GM21515 (cell line): Measurements from ENCODE around the gene IP6K3.

Experiments used
- ATAC-seq: cut with Tn5 transposase; IDR thresholded peaks from one replicate; pipeline ENCODE4 v1.9.1; 2021; ENCODE audit not compliant: unreplicated experiment

IP6K3 gene

DNA sequence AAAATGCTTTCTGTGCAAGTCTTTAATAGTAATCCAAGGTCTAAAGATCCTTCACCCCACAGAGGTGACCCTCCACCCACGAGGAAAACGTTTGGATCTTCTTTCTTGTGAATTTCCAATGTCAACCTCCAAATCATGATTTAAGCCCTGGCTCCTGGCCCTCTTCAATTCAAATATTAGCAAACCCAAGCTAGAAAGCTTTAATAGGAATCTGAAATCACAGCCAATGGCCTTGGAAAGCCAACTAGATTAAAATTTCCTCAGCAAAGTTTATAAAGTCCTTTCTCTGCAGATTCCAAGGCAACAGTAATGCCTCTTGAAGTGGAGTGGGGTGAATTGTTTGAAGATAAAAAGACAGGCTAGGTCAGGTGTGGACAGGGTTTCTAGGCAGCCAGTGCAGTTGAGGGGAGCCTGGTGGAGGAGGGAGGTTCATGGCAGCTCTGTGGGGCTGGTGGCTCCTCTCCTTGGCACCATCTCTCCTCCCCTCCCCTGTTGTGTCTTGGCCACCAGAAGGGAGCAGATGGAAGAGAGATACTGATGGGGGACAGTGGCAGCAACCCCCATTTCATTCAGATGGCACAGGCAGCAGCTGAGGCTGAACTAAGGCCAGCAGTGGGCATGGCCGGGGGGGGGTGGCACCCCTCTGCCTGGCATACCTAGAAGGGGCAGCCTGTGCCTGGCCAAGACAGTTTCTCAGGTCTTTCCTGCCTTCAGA is 23.2 kb downstream of the IP6K3 start:
- no peak for ATAC-seq

DNA sequence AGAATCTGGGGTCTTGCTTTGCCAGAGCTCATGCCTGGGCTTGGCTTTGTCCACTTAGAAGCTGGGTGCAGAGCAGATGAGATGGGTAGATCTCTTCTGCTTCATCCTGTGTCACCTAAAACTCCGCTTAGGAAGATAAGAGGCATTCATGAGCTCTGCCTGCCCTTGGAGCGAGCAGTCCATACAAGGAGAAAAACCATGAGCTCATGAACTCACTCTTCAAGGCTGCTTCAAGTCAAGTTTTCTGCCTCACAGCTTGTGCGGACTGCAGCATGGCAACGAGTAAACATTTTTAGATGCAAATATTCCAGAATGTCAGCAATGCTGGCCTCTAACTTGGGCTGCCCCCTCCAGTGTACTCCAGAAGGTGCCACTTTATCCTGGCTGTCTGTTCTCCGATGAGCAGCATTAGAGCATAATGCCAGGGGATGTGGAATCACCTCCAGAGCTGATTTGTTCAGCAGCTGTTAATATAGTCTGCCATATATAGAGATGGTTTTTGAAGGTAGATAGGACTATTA is 24.5 kb downstream of the IP6K3 start:
- no peak for ATAC-seq

DNA sequence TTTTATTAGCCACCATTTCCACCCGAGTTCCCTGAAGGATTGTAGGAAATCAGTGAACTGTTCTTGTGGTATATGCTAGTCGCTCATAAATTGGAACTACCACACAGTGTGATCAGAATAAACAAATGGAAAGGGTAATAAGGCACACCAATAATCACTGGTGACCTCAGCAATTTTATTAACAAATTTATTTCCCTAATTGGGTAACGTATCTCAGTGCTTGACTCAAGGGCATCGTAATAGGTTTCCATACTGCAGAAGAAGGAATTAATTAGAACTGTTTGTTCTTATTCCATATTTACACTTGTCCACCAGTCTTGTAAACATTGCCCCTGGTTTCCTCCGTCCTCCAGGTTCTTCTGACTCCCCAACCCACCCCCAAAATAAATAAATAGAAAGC is 25.2 kb downstream of the IP6K3 start:
- no peak for ATAC-seq

DNA sequence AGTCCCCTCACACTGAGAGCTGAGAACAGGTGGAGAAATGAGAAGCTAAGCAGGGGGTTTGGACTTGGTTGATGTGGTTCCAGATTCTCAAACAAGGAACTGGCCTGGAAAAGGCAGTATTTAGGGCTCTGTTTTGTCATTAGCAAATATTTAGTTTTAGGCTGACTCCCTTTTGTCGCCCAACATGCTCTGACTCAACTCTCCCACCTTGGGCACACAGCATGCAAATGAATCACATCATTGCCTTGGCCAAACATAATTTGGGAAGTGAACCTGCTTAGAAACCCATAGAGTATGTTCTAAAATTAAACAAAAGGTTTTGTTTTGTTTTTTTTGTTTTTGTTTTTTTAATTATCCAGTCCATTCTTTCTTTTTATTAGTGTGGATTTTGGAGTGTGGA is 25.7 kb downstream of the IP6K3 start:
- no peak for ATAC-seq

DNA sequence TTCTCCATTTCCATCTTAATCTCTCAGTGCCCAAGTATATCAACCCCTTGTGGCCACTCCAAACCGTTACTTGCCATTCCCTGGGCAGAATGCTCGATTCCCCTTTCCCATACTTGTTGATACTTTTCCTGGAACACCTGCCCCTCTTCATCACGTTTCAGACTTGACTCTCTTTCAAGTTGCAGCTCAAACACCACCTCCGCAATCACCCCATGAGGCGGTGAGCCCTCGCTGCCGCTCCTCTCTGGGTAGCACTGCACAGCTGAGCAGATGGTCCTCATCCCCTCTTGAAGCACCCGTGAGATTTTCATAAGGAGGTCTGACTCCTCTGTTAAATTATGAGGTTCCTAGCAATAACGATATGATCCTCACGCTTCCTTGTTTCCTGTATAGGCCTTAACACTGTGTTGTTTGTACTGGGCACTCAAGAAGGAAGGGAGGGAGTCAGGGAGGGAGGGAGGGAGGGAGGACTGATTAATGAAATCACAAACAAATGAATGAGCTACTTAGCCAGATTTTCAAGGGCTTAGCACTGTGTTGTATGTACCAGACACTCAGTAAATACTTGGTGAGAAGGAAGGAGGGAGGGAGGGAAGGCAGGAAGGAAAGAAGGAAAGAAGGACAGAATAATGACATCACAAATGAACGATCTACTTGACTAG is 27.2 kb downstream of the IP6K3 start:
- ATAC-seq, result no peak

DNA sequence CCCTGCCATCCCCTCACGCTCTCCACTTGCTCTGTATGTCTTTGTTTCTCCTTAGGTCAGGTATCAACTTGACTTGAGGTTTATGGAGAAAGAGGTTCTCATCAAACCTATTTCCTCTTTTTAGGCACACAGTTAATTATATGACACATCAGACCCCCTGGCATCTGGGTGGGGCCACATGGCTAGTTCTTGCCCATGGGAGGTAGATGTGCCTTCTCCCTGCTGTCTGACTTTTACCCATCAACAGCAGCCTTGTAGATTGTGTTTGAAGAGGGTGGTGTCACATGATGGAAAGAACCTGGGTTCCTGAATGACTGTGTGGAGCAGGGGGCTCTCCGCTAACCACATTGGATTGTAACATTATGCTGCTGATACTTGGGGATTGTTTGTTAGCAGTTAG is 28.0 kb downstream of the IP6K3 start:
- no peak for ATAC-seq

DNA sequence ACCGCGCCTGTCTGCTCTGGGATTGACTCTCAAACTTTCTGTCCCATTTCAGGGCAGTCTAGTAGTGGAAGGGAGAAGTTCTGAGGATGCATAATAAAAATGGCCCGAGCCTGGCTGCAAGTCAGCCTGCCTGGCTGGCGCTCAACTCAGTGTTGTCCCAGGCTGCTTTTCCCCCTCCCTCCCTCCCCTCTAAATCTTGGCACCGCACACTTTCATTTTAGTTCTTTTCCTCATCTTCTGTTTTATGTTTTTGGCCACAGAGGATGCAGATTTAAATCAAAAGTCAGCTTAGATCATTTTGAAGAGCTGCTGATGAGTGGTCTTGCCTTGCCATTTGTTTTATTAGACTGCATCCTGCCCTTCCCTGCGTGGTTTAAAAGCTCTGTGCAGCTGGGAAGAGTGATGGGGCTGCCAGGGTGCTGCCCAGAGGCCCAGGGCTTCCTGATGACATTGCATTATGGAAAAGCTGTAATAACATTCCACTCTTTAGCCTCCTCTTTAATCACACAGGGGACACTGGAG is 28.7 kb downstream of the IP6K3 start:
- ATAC-seq, result no peak

DNA sequence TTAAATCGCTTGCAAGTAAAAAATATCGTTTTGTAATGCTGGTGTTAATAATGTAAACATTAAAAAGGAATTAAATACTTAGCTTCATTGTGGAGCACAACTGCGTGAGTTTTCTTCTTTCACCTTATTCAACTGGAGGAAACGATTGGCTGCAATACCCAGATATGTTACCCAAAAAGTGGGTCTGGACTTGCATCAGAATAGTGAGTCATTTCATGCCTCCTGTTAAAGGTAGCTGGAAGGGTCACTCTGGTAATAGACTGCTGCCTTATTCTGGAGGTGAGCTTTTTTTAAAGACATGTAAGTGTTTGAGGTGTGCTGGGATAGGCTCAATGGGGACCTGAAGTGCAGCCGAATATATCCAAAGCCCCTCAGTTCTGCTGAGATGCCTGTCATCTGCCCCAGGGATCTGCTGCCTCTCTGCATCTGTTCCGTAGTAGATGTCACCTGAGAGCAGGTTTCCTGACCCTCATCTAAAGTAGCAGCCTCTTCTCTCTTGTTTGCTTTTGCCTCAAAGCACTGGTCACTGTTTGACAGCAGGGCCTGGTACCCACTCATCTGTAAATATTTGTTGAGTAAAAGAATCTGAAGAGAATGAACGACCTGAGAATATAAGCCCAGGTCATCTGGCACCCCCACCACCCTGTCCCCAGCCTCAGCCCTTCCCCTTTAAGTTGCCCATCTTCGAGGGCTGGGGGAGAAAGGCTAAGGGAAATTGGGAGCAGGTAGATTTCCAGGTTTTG is 29.6 kb downstream of the IP6K3 start:
- ATAC-seq, result no peak

DNA sequence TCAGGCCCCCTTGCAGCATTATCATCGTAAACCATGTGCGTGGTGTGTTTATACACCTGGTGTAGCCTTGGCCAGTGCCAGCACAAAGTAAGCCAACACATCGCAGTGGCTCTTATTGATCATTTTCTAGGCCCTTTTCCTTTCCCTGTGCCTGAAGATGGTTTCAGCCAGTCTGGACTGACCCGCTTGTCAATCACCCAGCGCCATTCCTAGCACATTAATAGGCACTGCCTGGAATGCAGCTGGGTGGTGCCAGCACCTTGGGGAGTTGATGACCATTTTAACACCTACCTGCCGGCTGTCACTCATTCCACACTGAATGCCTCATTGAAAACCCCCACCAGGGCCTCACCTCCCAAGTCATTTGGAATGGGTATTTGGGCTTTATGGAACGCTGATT is 30.3 kb downstream of the IP6K3 start:
- no peak for ATAC-seq

DNA sequence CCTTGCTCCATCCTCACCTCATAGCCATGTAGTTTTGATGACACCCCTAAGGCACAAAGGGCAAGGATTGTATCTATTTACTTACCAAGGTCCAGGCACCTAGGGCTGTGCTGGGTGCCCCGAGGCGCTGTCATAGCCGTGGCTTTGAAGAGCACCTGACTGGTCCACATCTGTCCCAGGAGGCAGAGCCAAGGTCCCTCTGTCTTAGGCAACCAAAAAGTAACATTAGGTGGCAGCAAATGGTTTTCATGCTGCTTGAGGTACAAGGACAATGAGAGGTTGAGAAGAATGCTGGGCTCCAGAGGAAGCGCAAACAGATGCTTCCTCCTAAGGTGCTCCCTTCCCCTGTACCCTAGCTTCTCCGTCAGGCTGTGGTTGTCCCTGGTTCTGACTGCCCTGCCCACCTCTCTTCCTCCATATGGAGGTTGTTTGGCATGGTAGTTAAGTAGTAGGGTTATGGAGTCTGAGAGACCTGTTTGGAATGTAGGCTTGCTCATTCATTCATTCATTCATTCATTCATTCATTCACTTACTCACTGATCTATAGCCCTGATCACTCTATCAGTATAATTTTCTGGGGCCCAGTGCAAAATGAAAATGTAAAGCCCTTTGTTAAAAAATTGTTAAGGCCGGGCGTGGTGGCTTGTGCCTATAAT is 32.2 kb downstream of the IP6K3 start:
- ATAC-seq, result no peak

DNA sequence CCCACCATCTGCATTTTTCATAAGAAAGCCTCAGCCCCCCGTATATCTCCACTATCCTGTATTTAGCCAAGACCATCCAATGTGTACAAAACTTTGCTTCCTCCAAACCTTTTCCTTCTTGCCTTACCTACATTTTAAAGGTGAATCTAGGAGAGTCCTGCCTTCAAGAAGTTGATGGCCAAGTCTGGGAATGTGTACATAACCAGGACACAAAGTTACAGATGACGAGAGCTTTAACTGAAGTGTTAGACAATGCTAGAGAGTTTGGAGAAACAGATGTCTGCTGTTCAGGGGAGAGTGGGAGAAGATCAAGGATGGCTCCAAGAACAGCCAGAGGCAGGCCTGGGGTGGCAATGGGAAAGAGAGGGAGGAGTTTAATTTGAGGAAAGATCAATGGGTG is 32.9 kb downstream of the IP6K3 start:
- ATAC-seq, result no peak

DNA sequence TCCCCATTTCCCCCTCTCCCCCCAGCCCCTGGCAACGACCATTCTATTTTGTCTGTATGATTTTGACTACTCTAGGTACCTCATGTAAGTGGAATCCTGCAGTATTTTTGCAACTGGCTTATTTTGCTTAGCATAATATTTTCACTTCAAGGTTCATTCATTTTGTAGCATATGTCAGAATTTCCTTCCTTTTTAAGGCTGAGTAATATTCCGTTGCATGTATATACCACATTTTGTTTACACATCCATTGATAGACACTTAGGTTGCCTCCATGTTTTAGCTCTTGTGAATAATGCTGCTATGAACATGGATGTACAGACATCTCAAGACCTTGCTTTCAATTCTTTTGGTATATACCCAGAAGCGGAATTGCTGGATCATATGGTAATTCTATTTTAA is 33.8 kb downstream of the IP6K3 start:
- no peak for ATAC-seq

DNA sequence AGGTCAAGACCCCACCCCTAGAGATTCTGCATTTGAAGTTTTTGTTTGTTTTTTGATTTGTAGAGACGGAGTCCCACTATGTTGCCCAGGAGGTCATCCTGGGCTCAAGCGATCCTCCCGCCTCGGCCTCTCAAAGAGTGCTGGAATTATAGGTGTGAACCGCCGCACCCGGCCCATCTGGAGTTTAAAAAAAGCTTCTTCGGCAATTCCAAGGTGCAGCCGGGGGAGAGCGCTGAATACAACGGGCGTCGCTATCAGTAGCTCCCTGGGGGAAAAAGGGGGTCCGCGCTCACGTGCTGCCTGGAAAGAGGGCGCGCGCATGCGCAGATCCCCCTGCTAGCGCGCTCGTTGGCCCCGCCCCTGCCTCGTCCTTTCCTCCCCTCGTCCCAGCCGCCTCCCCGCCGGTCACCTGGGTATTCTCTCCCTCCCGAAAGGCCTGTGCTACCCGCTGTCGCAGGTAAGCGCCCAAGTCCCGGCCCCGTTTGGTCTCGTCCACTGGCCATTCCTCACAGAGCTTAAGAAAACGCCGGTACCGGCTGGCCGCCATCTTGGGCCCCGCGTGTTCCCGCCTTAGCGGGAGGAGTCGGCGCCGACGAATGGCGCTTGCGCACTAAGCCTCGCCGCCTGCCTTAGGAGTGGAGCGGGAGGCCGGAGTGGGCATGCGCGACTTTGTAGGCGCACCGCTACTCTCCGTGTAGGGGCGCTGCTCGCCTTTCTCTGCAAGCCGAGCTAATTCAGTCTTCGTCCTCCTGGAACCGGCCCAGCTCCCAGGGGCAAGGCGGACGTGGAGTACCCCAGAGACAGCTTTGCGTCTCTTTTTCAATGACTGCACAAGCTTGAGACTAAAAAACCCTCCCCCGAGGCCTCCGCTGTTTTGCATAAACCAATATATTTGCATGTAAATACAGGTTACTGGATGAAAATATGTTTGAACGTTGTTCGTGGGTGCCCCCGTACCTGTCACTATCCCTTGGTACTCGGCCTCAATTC is 35.3 kb downstream of the IP6K3 start, which contains the start of gene UQCC2:
Gene UQCC2, minus strand, starts transcription at position 561 of the 990 bp plus-strand sequence. Its CDS starts 14 bp downstream, at position 547.
- ATAC-seq, result peak; percentile 83

DNA sequence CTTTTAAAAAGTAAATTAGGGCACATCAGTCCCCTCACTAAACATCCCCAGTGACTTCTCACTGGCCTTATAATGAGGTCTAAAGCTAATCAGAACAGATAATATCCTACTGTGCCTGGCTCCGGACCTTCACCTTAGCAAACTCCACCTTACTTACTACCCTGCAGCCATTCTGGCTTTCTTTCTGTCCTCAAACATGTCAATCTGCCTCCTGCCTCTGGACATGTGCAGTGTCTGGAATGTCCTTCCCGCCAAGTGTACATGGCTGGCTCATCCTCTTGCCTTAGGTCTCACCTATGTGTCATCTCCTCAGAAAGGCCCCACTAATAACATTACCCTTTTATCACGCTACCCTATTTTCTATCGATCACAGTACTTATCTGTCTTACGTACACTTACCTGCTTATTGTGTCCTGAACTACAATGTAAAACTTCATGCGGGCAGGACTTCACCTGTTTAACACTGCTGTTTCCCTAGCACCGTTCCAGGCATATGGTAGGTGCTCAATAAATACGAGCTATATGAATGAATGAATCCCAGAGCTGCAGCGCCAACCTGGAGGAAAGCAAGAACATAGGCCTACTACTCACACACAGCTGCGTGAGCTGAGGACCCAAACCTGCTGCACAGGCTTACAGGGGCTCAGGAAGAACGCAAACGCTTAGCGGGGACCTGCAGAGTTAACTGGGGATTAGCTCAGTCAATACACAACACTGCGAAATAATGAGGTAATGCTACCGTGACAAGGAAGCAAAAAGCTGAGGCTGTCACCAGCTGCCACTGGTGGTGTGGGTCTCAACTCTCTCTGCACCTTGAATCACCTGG is 36.2 kb downstream of the IP6K3 start:
- no peak for ATAC-seq

DNA sequence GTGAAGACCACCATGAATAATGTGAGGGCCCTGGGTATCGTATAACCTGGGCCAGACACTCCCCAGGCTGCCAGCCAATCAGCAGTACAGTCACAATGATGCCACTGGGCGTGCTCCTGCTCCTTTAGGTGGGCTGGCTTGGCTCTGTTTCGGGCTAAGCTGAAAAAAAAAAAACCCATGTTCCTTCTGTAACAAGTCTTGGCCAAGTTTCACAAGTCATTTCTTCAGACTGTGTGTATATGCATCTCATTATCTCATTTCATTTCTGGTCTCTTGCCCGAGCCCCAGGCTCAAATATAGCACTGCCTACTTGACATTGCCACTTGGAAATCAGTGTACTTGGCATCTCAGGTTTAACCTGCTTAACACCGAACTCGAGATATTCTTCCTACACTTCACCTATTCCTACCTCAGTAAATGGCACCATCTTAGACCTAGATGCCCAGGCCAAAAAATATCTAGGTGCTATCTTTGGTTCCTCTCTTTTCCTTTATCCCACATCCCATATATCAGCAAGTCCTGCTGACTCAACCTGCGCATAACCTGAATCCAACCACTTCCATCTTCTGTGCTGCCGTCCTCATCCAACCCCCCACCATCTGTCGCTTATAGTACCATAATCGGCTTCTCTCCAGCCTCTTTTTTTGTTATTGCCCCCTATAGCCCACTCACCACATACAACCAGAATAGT is 37.0 kb downstream of the IP6K3 start:
- ATAC-seq, result no peak

DNA sequence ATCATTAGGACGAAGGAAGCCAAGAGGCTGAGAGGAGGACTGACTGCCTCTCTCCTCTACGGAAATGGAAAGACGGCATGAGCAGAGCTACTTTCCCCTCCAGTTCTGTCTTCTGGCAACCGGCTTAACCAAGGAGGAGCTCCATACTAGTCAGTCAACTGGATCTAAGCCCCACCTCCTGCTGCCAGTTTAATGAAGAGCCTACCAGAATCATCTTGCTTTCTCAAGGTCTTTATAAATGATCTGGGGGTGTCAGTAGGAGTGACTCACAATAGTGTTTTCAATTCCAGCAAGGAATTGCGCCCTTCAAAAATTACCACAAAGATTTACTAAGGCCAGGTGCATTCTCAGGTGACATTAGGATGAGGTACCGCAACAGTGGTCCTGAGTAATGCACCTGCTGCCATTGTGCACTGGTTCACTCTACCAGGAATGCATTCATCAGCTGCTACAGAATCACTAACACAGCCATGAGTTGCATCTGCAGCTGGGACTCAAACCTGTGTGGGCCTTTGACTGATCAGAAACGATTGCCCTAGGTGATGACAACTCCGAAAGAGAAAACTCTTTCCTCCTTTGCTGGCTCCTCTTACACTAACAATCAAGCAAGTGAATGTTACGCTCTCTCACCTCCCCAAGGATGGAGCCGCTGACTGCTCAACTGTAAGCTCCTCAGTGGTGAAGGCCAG is 38.0 kb downstream of the IP6K3 start:
- ATAC-seq, result no peak

DNA sequence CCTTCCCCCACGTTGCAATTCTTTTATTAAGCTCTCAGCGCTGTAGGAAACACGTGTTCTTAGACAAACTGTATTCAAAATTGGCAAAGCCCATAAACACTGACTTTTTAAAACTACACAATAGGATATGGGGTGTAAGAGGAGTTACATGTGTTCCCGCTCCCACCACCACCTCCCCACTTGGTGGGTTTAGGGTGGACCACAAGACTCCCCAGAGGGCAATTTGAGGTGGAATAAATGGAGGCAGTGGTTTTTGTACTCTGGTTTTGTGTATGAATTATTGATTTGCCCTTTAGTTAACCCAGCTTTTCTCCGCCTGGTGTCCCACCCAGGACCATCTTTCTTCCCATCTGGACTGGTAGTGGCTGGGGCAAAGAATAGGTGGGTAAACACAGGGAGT is 38.9 kb downstream of the IP6K3 start:
- ATAC-seq, result no peak
